HG03457 (cell line): Measurements from ENCODE around the gene C1D.
"Not testable (repeated sequence)": the region's sequence is repeated elsewhere in the genome, so short reads cannot be mapped to it uniquely, and the experiment has no call there.

Source experiments
- ATAC-seq: cut with Tn5 transposase; IDR thresholded peaks from one replicate; pipeline ENCODE4 v1.9.1; 2021; ENCODE audit warnings: moderate number of reproducible peaks; ENCODE audit not compliant: unreplicated experiment

Gene C1D

DNA sequence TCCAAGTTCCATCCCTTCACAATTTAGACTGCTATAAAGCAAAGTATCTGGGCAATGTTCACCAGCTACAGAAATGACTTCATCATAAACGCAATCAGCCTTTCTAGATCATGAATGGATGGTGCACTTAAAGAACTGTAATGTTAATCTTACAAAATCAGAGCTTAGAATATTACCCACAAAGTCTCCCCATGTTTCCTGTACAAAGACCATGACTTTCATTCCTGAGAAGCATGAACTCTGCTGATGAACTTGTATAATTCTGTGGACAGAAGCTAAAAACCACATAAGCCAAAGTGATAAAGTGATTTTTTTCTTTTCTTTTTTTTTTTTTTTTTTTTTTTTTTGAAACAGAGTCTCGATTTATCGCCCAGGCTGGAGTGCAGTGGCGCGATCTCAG is 53.3 kb downstream of the C1D start:
- ATAC-seq, result no peak

DNA sequence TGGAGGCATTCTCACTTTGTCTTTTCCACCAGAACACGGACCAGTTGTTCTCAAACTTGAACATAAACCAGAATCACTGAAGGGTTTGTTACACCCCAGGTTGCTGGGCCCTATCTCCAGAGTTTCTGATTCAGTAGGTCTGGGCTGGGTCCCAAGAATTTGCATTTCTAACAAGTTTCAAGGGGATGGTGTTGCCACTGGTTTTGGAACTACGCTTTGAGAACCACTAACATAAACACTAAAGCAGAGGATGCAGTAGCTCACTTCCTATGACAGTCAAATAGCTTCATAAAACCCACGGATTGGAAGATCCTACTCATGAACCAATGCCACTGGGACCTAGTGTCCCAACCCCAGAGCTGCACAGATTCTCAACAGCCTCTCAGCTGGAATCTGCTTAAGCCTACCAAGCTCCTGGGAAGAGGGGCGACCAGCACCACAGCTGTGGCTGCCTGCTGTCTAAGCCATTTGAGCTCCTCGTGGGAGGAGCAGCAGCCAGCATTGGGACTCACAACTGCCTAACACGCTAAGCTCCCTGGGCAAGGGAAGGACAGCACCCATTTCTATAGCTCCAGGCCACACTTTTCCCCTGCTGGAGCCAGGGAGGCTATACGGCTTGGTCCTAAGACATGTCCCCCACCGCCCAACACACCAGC is 62.5 kb downstream of the C1D start:
- ATAC-seq, result no peak

DNA sequence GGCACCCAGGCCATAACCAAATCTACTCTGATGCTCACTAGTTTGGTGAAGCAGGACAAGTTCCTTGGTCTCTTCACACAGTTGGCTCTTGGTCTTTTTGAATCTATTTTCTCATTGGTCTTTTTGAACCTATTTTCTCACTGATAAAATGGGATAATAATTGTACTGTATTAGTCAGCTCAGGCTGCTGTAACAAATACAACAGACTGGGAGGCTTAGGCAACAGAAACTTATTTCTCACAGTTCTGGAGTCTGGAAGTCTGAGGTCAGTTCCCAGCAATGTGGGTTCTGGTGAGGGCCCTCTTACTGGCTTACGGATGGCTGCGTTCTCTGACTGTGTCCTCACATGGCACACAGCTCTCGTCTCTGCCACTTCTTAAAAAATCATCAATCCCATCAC is 63.5 kb downstream of the C1D start:
- no peak for ATAC-seq

DNA sequence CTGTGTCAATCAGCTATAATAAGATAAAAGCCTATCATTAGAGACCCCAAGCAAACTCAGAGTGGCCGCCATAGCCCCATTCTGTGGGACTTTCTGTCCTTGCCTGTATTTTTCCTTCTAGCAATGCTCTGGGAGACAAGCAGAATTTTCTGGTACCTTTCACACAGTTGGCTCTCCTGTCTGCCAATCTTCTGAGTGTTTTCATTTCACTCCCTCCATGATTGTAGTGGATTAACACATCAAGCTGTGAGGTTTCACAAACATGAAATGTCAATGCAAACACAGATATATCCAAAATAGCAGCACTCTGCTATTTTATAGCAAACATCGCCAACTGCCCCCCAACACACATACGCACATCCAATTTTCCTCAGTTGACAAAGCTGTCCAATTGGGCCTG is 64.9 kb downstream of the C1D start:
- ATAC-seq, result no peak

DNA sequence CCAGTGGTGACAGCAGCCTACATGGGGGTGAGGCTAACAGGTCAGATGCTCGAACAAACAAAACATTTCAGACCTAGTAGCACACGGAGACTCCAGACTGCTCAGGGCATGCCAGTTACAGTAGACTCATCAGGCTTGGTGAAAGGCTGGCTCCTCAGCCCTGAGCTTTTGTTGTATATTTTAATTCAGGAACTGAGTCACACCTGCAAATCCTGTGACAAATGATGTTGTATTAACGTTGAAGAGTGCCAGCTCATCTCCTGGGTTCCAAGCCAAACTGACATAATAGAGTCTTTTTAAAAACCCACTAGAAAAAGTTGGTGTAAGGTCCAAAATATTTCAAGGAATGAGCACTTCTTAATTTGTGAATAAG is 65.3 kb downstream of the C1D start:
- ATAC-seq, result no peak

DNA sequence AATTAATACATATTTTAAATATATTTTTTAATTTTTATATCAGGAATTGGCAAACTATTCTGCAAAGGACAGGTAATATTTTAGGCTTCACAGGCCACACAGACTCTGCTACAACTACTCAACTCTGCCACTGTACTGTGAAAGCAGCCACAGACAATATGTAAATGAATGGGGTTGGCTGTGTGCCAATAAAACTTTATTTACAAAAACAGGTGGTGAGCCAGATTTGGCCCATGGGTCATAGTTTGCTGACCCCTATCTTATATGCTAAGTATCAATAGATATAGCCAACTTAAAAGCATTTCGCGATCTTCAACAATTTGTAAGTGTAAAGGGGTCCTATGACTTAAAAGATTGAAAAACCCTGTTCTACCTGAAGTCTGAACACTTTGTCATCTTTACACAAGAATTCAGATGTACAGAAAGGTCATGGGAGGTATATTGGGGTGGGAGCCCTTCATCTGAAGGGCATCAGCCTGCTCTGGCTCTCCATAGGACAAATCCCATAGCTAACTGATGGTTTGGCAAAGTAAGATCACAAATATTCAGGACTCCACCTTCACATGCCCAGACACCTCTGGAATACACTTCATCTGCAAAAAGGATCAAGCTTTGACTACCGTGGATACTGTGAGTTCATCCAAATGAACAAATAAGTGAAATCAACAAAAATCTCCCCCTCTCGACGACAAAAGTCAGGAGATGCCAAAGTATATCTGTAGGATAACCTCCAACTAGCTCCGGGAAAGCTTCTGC is 65.9 kb downstream of the C1D start:
- ATAC-seq, result no peak

DNA sequence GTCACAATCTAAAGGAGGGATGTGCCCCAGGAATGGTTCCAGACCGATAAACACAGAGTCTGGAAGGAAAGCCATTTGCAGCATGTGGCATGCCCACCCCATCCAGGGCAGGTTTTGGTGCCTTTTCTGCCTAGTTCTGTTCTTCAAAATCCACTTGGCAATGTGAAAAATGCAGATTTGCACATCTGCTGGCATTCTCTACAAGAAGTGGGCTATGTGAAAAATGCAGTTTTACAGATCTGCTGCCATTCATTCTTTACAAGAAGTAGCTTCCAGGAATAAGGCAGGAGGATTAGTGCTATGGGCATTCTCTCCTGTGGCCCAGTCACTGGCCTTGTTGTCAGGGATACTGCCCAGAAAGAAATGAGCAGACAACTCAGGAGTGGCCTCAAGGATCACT is 68.1 kb downstream of the C1D start:
- ATAC-seq, result no peak

DNA sequence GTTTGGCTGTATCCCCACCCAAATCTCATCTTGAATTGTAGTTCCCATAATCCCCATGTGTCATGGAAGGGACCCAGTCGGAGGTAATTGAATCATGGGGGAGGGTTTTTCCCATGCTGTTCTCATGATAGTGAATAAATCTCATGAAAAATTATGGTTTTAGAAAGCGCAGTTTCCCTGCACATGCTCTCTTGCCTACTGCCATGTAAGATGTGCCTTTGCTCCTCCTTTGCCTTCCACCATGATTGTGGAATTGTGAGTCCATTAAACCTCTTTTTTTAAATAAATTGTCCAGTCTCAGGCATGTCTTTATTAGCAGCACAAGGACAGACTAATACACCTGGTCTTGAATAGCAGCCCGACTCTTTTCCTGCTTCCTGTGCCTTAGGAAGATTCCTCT is 68.7 kb downstream of the C1D start:
- not testable (repeated sequence) for ATAC-seq

DNA sequence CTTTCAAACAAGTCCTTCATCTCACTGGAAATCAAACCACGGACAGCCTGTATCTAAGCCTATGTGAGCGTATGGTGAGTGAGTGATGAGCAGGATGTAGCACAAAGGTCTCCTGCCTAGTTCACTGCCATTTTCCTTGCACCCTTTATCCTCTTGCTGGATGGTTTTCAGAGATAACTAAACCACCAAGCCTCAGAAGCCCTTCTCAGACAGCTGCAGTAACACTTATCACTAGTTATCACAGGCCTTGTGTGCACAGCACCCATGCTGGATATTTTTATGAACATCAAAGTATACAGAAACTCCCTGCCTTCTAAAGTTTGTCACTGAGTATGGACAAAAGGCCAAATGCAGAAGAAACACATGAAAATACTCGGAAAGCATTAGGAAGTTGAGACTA is 69.5 kb downstream of the C1D start:
- no peak for ATAC-seq

DNA sequence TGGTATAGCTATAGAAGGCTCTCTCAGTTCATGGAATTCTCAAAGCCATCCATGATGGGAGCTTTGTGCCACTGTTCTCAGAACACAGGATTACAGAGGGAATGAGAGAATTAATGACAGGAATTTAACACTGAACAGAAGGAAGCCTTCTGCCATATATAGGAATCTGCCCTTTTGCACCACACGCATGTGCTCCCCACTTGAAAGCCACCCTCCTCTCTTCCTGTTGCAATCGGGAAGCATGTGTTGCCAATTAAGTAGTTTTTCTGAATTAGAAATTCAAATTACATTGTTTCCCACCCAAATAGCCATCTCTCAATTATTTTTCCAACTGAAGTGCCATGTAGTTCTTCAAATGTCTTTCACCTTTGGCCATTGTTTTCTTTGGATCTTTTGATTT is 71.3 kb downstream of the C1D start:
- no peak for ATAC-seq
